CD4-positive, alpha-beta T cell treated with Interleukin-17A for 1 hour (primary cell): ENCODE data around the gene HJURP.

Experiments
- DNase-seq: peaks from one replicate; pipeline ENCODE4 v3.0.0-alpha.2; 2020

HJURP gene

GRCh38 chr2:233830111-233830802 lies 24.1 kb downstream of the HJURP start:
- DNase-seq, result no peak

GRCh38 chr2:233829193-233830110 lies 24.9 kb downstream of the HJURP start:
- DNase-seq, result no peak

GRCh38 chr2:233828546-233829192 lies 25.7 kb downstream of the HJURP start:
- DNase-seq, result no peak

DNA sequence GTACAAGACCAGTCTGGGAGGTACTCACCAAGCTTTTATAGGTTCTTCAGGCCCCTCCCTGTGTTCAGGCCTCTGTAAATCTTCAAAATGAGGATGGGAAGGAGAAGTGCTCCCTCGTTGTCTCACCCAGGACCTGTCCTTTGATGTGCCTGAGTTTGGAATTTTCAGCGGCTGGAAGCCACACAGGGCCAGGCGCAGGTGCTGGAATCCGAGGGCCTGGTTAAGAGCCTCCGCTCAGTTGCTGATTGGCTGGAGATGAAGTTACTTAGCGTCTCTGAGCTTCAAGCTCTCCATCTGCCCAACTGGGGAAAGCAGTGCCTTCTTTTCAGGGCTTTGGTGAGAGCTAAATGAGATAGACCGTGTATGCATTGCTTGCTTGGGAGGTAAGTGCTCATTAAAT lies 30.0 kb downstream of the HJURP start:
- DNase-seq, result no peak

- DNase-seq, result no peak
These were observed 30.6 kb downstream of the HJURP start for GRCh38 chr2:233823731-233824121.

DNA sequence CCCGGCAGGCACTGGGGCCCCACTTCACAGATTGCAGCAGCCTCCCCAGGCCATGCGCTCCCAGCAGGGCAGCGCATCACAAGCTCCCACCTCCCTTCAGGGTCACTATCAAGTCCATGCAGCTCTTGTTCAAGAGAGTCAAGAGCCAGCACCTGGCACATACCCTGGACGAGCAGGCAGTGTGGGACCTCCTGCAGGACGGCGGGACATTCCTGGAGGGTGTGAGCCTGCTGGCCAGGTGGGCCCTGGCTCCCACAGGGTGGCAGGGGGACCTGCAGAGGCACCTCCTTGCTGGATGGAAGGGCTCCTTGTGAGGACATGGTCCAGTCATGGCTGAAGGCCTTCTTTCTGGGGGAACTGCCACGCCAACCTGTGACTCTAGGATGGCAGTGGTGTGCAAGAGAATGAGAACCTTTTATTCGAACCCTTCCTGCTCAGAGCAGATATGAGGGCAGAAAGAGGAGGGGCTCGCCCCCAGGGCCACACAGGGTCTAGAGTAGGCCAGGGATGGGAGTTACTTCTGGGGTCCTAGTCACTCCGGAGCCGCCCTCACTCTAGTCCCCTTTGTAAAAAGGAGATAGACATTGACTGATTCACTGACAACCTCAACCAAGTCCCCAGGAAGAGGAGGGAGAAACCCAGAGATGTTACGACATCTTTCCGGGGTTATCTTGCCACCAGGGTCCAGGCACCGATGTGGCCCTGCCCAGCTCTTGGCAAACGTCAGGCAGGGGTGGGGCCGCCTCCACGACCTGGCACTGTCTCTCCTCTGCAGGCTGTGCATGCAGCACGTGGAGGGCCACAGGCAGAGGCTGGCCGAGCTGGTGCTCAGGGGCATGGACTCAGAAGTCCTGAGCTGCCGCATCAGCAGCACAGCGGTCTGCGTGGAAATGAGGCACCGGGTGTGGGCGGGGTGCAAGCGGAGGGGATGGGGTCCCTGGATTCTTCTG lies 31.3 kb downstream of the HJURP start:
- DNase-seq, result no peak

DNA sequence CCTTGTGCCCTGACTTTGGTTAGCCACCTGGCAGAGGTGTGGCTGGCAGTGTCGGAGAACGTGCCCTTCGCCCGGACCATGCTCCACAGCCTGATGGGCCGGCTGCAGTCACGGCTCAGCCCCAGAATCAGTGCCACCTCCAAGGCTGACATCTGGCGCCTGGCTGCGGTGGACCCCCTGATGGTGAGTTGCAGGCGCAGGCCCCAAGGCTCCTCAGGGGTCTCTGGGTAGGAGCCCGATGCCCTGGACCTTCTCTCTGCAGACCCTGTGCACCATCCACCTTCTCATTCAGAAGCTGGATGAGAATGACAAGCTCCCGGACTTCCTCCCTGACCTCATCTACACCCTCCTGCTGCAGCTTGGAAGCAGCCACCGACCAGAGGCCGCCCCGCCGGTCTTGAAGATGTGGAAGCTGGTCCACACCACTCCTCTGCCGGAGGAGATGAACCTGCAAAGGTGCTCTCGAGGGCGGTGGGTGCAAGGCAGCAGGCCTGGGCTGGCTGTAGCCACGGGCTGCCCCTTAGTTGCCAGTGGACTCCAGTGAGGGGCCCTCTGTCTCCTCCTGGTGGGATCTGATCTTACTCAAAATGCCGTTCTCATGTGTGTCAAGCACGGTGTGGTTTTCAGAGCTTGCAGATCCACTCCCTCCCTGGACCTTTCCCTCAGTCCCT lies 32.1 kb downstream of the HJURP start:
- DNase-seq, result no peak

- DNase-seq, result no peak
These were observed 32.6 kb downstream of the HJURP start for GRCh38 chr2:233821709-233822100.

DNA sequence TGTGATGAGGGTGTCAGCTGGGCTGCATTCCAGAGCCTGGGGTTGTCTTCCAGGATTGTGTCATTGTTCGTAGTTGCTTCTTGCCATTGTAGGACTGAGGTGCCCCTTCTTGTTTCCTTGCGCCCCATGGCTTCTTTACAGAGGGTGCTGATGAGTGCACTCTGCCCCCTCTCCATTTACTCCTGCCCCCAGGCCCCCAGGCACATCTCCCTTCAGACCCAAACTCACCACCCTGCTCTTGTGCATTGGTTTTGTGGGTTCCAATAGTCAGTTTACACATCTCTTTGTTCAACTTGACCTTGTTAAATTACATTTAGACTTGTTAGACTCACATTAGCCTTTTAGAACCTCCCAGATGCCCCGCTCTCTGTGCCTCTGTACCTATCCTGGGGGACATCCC lies 33.1 kb downstream of the HJURP start:
- DNase-seq, result no peak

- no peak for DNase-seq
These were observed 33.6 kb downstream of the HJURP start for GRCh38 chr2:233820774-233821105.

- DNase-seq, result no peak
These were observed 34.2 kb downstream of the HJURP start for GRCh38 chr2:233819884-233820773.

GRCh38 chr2:233818639-233819621 lies 35.4 kb downstream of the HJURP start:
- no peak for DNase-seq

GRCh38 chr2:233817995-233818638 lies 36.2 kb downstream of the HJURP start:
- no peak for DNase-seq

DNA sequence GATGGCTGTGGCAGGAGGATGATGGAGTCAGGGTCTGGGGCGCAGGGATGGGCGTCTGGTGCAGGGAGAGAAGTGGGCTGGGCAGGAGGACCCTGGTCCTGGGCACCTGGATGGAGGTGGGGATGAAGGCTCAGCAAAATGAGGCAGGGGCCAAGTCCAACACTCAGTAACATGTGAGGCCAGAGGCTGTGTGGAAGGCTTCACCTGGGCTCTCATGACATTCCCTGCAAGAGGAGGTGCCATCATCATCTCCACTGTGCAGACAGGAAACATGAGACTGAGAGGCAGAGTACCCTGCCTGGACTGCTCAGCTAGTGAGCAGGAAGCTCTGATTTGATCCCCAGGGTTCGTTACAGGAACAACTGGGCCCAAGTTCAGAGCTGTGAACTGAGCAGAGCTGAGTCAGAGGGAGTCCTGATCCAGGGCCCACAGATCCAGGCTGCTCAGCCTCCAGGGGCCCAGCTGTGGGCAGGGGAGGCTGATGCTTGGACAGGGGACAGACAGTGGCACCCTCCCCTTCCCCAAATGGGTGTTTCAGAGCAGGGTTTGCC lies 36.9 kb downstream of the HJURP start:
- no peak for DNase-seq

DNA sequence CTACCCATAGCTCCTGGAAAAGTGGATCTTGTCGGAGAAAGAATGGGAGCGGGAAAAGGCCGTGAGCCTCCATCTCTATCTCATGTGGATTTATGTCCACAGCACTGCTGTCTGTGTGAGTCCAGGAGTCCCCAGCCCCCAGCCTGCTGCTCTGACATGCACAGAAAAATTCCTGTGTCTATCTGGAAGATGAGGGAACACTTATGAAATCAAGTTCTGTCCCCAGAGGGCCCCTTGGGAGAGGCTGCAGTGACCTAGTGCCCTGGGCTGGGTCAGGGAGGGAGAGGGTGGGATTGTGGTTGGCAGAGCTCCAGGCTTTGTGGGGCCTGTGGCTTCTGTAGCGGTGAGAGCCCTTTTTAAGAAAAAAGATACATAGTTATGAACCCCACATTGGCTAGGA lies 37.6 kb downstream of the HJURP start:
- no peak for DNase-seq

- DNase-seq, result no peak
These were observed 38.0 kb downstream of the HJURP start for GRCh38 chr2:233816334-233816733.

DNA sequence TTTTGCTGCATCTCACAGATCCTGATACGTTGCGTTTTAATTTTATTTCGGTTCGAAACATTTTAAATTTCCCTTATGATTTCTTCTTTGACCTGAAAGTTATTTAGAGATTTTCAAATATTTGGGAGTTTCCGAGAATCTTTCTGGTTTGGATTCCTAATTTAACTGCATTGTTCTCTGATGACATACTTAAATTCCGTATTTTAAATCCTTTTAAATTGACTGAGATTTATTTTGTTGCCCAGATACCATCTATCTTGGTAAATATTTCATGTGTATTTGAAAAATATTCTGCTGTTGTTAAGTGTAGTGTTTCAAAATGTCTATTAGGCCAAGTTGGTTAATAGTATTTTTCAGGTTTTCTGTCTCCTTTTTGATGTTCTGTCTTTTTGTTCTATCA lies 38.5 kb downstream of the HJURP start:
- no peak for DNase-seq

DNA sequence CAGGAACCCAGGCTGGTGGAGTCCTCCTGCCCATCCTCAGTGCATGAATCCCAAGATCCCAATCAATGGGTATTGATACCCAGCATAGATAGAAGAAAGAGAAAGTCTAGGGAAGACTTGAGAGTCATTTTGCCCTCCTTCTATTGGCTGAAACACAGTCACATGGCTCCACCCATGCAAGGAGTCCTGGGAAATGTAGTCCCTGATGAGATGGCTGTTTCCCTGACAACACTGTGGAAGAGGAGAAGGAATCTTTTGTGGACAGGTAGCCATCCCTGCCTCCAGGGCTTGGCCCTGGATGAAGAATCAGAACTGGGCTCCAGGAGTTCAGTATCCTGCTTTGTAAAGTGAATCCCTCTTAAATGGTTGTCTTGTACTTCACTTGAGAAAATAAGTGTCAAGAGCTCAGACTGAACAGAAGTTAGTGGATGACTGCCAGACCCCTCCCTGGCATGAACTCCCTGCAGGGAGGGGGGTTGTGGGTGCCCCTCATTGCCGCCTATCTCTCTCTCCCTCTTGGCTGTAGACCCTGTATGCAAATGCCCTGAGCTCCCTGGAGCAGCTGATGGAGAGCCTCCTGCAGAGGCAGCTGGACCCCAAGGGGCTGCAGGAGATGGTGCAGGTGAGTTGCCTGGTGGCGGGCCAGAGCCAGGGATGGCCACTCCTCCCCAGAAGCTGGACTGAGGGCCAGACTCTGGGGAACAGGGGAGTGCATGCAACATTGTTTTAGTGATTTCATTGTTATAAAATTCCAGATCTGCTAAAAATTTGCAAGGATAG lies 40.1 kb downstream of the HJURP start:
- DNase-seq, result no peak
